Activated CD8-positive, alpha-beta T cell treated with anti-CD3 and anti-CD28 coated beads for 36 hours (primary cell): ENCODE measurements around the gene PEX19. TPM values are rescaled to one million over a fixed set of nuclear protein-coding genes. Genes with fewer than 3 reads are reported as not detected.

Experiments
- ATAC-seq: fragments of 200-7000 bp; cut with Tn5 transposase; one replicate; pipeline ENCODE4 v1.10.0; 2021; ENCODE audit warnings: mild to moderate bottlenecking, moderate library complexity
- CTCF ChIA-PET: fragments of 350-600 bp; sonication (Branson Sonifier 250); formaldehyde crosslinking; loops from one replicate; lab custom pipeline; 2021; ENCODE audit warnings: antibody characterized with exemption; lab: Charles Lee
- POLR2A ChIA-PET: fragments of 350-600 bp; sonication (Branson Sonifier 250); formaldehyde crosslinking; loops from one replicate; lab custom pipeline; 2021; ENCODE audit warnings: antibody characterized with exemption; lab: Charles Lee
- DNase-seq: peaks from one replicate; pipeline ENCODE4 v3.0.0-alpha.2; 2020
- H3K27ac Mint-ChIP-seq: one replicate; pipeline ENCODE4 v1.8.0; 2021; ENCODE audit warnings: mild to moderate bottlenecking, mixed read lengths
- H3K27me3 Mint-ChIP-seq: one replicate; pipeline ENCODE4 v1.8.0; 2021; ENCODE audit warnings: mixed read lengths
- H3K36me3 Mint-ChIP-seq: one replicate; pipeline ENCODE4 v1.8.0; 2021; ENCODE audit warnings: low read depth, mixed read lengths
- H3K4me1 Mint-ChIP-seq: one replicate; pipeline ENCODE4 v1.8.0; 2021; ENCODE audit warnings: low read depth, mixed read lengths
- H3K4me3 Mint-ChIP-seq: one replicate; pipeline ENCODE4 v1.8.0; 2021; ENCODE audit warnings: mild to moderate bottlenecking, moderate library complexity, mixed read lengths
- H3K9me3 Mint-ChIP-seq: one replicate; pipeline ENCODE4 v1.8.0; 2021; ENCODE audit warnings: mixed read lengths
- intact Hi-C: fragments of 100-400 bp; cut with micrococcal nuclease; formaldehyde crosslinking; loops from one replicate; pipeline ENCODE4 v1.10.0; 2022
- total RNA-seq, 2 experiments: library from RNA; stranded (reverse); gene quantifications; one replicate each; pipeline ENCODE4 v1.2.3, GENCODE V29; 2021
- TF ChIP-seq, protein P1 (sequence below): fragments of 200-600 bp; IDR thresholded peaks from one replicate; pipeline ENCODE4 v1.8.0; 2022; ENCODE audit warnings: antibody characterized with exemption, mild to moderate bottlenecking

PEX19 gene
- total RNA-seq, 2 experiments from 2014 or later = 52.9 to 56.9 TPM

DNA sequence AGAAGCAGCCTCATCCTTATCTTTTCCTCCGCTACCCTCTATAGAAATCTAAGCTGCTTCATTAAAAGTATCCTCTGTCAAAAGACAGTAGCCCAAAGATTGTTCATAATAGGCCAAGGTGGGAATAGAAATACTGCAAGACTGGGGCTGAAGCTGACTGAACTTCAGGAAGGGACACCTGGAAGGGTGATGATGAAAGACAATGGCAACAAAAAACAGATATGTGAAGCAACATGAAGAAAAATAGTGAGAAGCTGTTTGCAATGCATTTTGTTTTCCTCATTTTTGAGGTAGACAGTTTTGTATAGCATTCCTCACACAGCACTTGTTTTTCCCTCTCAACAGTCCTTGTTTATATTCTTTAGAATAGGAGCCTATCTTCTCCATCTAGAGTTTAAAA, 39.5 kb downstream of the PEX19 start:
- ChIA-PET CTCF (interaction anchor here (0.8 to 7.7 kb wide), 5 partner anchors 16 to 160 kb away, joined by 3 to 42 read pairs (median 4); no protein-coding TSS in a partner anchor), POLR2A (interaction anchor here (0.6 kb wide), 1 partner anchor 41 kb away, joined by 3 read pairs; the partner anchor contains the start of gene PEA15)
- peaks cover 13% of the 10 kb centered on the region for H3K36me3 Mint-ChIP-seq
- DNase-seq = no peak
- TF ChIP-seq, protein P1, sequence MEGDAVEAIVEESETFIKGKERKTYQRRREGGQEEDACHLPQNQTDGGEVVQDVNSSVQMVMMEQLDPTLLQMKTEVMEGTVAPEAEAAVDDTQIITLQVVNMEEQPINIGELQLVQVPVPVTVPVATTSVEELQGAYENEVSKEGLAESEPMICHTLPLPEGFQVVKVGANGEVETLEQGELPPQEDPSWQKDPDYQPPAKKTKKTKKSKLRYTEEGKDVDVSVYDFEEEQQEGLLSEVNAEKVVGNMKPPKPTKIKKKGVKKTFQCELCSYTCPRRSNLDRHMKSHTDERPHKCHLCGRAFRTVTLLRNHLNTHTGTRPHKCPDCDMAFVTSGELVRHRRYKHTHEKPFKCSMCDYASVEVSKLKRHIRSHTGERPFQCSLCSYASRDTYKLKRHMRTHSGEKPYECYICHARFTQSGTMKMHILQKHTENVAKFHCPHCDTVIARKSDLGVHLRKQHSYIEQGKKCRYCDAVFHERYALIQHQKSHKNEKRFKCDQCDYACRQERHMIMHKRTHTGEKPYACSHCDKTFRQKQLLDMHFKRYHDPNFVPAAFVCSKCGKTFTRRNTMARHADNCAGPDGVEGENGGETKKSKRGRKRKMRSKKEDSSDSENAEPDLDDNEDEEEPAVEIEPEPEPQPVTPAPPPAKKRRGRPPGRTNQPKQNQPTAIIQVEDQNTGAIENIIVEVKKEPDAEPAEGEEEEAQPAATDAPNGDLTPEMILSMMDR = no peak
- H3K27me3 Mint-ChIP-seq = no peaks in the 10 kb centered on the region
- no peak overlapping the region for H3K4me3 Mint-ChIP-seq
- no peak overlapping the region for H3K27ac Mint-ChIP-seq
- intact Hi-C loops = no loop called here
- ATAC-seq = no peak
- no peaks in the 10 kb centered on the region for H3K9me3 Mint-ChIP-seq
- peaks cover 9% of the 10 kb centered on the region for H3K4me1 Mint-ChIP-seq

DNA sequence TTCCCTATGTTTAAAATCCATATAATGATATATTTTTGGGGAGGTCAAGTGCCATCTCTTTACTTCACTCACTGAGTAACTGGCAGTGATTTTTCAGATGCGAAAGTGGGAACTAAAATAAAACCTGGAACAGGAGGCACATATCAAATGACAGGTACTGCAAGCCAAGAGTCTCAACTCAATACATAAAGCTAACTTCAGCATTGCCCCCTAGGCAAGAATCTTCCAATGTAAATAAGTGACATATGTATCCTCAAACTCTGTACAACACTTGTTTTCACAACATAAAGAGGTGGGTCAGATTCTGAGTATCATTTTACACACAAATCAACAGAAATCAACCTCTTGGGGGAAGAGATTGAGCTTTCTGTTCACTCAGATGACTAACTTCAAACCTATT, 40.7 kb downstream of the PEX19 start:
- Mint-ChIP-seq H3K27ac (no peak overlapping the region), H3K4me1 (peaks cover 5% of the 10 kb centered on the region), H3K9me3 (no peaks in the 10 kb centered on the region), H3K4me3 (no peak overlapping the region), H3K36me3 (peaks cover 24% of the 10 kb centered on the region), H3K27me3 (no peaks in the 10 kb centered on the region)
- TF ChIP-seq, protein P1 = no peak
- no peak for DNase-seq
- ChIA-PET CTCF (interaction anchor here (0.8 to 7.7 kb wide), 8 partner anchors 8 to 165 kb away, joined by 3 to 42 read pairs (median 4); no protein-coding TSS in a partner anchor), POLR2A (interaction anchor here (1.0 to 1.4 kb wide), 2 partner anchors 11 to 88 kb away, joined by 3 to 4 read pairs; no protein-coding TSS in a partner anchor)
- intact Hi-C loops = no loop called here
- no peak for ATAC-seq

DNA sequence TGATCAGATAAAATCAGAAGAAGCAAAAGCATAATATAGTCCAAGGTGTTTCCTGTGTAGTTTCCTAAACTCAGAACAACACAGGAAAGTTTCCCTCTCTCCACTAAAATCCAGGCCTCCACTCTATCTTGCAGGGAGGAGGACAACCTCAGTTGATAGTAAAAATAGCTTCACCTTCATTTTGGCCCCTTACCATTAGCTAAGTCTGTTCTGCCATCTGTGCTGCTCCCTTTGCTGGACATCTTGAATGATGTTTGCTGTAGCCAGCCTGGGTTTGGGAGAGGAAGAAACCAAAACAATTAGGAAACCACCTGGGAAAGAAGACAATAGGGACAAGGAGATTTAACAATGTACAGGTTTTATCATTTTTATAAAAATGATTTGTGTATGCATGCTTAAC, 41.2 kb downstream of the PEX19 start:
- POLR2A ChIA-PET = interaction anchor here (0.6 to 1.4 kb wide), 3 partner anchors 11 to 89 kb away, joined by 3 to 4 read pairs (median 3); no protein-coding TSS in a partner anchor
- H3K36me3 Mint-ChIP-seq = peaks cover 28% of the 10 kb centered on the region
- H3K27me3 Mint-ChIP-seq = no peaks in the 10 kb centered on the region
- DNase-seq = no peak
- CTCF ChIA-PET = interaction anchor here (0.8 to 7.7 kb wide), 8 partner anchors 8 to 165 kb away, joined by 3 to 42 read pairs (median 4); no protein-coding TSS in a partner anchor
- TF ChIP-seq, protein P1 = no peak
- intact Hi-C loops = no loop called here
- H3K4me3 Mint-ChIP-seq = no peak overlapping the region
- peaks cover 5% of the 10 kb centered on the region for H3K4me1 Mint-ChIP-seq
- H3K9me3 Mint-ChIP-seq = no peaks in the 10 kb centered on the region
- ATAC-seq = no peak
- no peak overlapping the region for H3K27ac Mint-ChIP-seq

DNA sequence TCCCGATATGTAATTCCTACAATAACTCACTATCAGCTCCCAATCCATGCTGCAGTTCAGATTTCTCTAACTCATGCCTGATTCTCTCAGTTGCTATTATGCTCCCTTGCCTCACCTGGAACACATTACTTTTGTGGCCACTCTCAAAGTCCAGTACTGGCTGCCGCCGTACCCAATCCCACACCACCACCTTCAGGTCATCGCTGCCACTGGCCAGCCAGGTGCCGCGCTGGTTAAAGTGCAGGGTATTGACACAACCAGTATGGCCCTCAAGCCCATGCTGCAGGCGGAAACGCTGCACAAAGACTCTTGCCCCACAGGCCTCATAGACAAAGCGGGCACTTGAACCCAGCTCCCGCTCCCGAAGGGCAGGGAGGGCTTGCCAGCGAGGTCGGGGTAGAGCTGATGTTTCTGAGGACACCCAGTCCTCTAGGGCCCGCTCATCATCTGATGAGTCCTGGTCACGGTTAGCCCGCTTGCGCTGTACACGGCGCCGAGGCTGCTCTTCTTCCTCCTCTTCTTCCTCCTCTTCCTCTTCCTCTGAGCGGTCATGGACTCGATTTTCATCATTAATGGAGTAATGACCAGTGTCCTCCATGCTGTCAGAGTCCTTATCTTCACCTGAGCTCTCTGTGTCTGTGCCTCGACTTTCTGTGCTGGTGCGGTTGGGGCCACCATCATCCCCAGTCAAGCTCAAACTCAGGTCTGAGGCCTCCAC, 45.2 kb downstream of the PEX19 start:
- ATAC-seq (no peak), DNase-seq (no peak)
- intact Hi-C loops = no loop called here
- ChIA-PET CTCF (interaction anchor here (0.9 to 7.7 kb wide), 5 partner anchors 9 to 51 kb away, joined by 3 to 42 read pairs (median 4); no protein-coding TSS in a partner anchor), POLR2A (interaction anchor here (0.9 to 1.1 kb wide), 3 partner anchors 11 to 45 kb away, joined by 3 read pairs; partner anchors contain the start of gene PEX19)
- peaks cover 45% of the 10 kb centered on the region for H3K36me3 Mint-ChIP-seq
- TF ChIP-seq, protein P1 = no peak
- H3K27me3 Mint-ChIP-seq = no peaks in the 10 kb centered on the region
- no peak overlapping the region for H3K27ac Mint-ChIP-seq
- H3K4me1 Mint-ChIP-seq = peaks cover 8% of the 10 kb centered on the region
- no peak overlapping the region for H3K4me3 Mint-ChIP-seq
- H3K9me3 Mint-ChIP-seq = no peaks in the 10 kb centered on the region
